HEK293 (cell line): ENCODE measurements around the gene UNC45B.

ENCODE experiments used
- CTCF ChIP-seq: fragments of 450-650 bp; formaldehyde crosslinking; IDR thresholded peaks from 2 replicates; pipeline ENCODE4 v1.5.1; 2016; ENCODE audit warnings: missing biosample characterization, missing genetic modification characterization
- KLF1 ChIP-seq: fragments of 450-650 bp; formaldehyde crosslinking; IDR thresholded peaks from 2 replicates; pipeline ENCODE4 v1.5.1; 2016; ENCODE audit warnings: missing biosample characterization, missing genetic modification characterization
- ZBTB11 ChIP-seq: fragments of 450-650 bp; formaldehyde crosslinking; conservative IDR thresholded peaks from 2 replicates; pipeline ENCODE4 v1.5.1; 2016; ENCODE audit warnings: low read depth, missing biosample characterization, missing genetic modification characterization
- TF ChIP-seq, protein P1 (sequence below): fragments of 450-650 bp; formaldehyde crosslinking; IDR thresholded peaks from 2 replicates; pipeline ENCODE4 v1.5.1; 2016; ENCODE audit warnings: missing biosample characterization, missing genetic modification characterization
- TF ChIP-seq, protein P2 (sequence below): fragments of 450-650 bp; formaldehyde crosslinking; conservative IDR thresholded peaks from 2 replicates; pipeline ENCODE4 v1.5.1; 2016; ENCODE audit warnings: low read depth, missing biosample characterization, missing genetic modification characterization

DNA sequence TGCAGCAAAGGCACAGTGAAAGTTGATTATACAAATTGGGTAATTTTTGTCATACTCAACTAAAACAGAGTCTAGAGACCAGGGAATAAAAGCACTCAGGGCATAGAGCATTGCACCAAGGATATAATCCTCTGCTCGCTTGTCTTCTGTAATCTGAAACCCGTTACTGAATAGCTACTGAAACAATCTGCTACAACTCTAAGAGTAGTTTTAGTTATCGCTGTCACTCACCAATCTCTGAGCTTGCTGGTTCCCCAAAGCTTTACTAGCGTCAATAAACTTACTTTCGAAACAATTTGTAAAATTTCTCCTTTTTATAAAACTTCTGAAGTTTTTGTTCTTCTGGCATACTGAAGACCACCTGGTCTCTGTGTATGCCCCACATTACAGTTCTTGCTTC is 69.5 kb downstream of the UNC45B start:
- no peak for TF ChIP-seq ZBTB11 (tag by site-specific recombination)
- TF ChIP-seq CTCF (tag by site-specific recombination) = no peak
- TF ChIP-seq, protein P1, sequence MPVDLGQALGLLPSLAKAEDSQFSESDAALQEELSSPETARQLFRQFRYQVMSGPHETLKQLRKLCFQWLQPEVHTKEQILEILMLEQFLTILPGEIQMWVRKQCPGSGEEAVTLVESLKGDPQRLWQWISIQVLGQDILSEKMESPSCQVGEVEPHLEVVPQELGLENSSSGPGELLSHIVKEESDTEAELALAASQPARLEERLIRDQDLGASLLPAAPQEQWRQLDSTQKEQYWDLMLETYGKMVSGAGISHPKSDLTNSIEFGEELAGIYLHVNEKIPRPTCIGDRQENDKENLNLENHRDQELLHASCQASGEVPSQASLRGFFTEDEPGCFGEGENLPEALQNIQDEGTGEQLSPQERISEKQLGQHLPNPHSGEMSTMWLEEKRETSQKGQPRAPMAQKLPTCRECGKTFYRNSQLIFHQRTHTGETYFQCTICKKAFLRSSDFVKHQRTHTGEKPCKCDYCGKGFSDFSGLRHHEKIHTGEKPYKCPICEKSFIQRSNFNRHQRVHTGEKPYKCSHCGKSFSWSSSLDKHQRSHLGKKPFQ (tag by site-specific recombination) = no peak
- TF ChIP-seq, protein P2, sequence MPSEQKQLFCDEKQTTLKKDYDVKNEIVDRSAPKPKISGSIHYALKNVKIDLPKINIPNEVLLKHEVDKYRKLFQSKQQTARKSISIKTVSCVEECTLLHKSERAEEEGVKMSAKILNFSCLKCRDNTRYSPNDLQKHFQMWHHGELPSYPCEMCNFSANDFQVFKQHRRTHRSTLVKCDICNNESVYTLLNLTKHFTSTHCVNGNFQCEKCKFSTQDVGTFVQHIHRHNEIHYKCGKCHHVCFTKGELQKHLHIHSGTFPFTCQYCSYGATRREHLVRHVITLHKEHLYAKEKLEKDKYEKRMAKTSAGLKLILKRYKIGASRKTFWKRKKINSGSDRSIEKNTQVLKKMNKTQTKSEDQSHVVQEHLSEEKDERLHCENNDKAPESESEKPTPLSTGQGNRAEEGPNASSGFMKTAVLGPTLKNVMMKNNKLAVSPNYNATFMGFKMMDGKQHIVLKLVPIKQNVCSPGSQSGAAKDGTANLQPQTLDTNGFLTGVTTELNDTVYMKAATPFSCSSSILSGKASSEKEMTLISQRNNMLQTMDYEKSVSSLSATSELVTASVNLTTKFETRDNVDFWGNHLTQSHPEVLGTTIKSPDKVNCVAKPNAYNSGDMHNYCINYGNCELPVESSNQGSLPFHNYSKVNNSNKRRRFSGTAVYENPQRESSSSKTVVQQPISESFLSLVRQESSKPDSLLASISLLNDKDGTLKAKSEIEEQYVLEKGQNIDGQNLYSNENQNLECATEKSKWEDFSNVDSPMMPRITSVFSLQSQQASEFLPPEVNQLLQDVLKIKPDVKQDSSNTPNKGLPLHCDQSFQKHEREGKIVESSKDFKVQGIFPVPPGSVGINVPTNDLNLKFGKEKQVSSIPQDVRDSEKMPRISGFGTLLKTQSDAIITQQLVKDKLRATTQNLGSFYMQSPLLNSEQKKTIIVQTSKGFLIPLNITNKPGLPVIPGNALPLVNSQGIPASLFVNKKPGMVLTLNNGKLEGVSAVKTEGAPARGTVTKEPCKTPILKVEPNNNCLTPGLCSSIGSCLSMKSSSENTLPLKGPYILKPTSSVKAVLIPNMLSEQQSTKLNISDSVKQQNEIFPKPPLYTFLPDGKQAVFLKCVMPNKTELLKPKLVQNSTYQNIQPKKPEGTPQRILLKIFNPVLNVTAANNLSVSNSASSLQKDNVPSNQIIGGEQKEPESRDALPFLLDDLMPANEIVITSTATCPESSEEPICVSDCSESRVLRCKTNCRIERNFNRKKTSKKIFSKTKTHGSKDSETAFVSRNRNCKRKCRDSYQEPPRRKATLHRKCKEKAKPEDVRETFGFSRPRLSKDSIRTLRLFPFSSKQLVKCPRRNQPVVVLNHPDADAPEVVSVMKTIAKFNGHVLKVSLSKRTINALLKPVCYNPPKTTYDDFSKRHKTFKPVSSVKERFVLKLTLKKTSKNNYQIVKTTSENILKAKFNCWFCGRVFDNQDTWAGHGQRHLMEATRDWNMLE (tag by site-specific recombination) = no peak
- TF ChIP-seq KLF1 (tag by site-specific recombination) = no peak
